Measurements from ENCODE around the gene CREG2.
A peak's percentile ranks its signal among the peaks of the same experiment; 100 is the strongest.

Gene CREG2

GRCh38 chr2:101349893-101350662, 37.2 kb downstream of the CREG2 start:
- peak; percentile 67 for ATAC-seq
- no peaks in the 10 kb centered on the region for H3K9me3 Mint-ChIP-seq
- H3K36me3 Mint-ChIP-seq, result no peaks in the 10 kb centered on the region
- H3K4me3 Mint-ChIP-seq, result no peak overlapping the region
- no peak overlapping the region for H3K27ac Mint-ChIP-seq
- no peak for DNase-seq (ENCODE audit: low spot score in 2 of 2)
- H3K4me1 Mint-ChIP-seq, result no peaks in the 10 kb centered on the region

- Mint-ChIP-seq H3K4me1 (no peaks in the 10 kb centered on the region), H3K4me3 (no peak overlapping the region), H3K9me3 (no peaks in the 10 kb centered on the region), H3K36me3 (no peaks in the 10 kb centered on the region), H3K27ac (no peak overlapping the region)
- ATAC-seq, result no peak
- DNase-seq (ENCODE audit: low spot score in 2 of 2), result no peak
These were observed 38.4 kb downstream of the CREG2 start for GRCh38 chr2:101348883-101349282.

GRCh38 chr2:101346909-101347308, 40.4 kb downstream of the CREG2 start:
- no peak overlapping the region for H3K4me3 Mint-ChIP-seq
- H3K9me3 Mint-ChIP-seq, result no peaks in the 10 kb centered on the region
- peaks cover 7% of the 10 kb centered on the region for H3K4me1 Mint-ChIP-seq
- no peak overlapping the region for H3K27ac Mint-ChIP-seq
- ATAC-seq (no peak), DNase-seq (ENCODE audit: low spot score in 2 of 2) (no peak)
- H3K36me3 Mint-ChIP-seq, result no peaks in the 10 kb centered on the region

- no peak for DNase-seq (ENCODE audit: low spot score in 2 of 2)
- Mint-ChIP-seq H3K4me3 (no peak overlapping the region), H3K4me1 (peaks cover 16% of the 10 kb centered on the region), H3K36me3 (no peaks in the 10 kb centered on the region), H3K9me3 (no peaks in the 10 kb centered on the region), H3K27ac (no peak overlapping the region)
- no peak for ATAC-seq
These were observed 43.2 kb downstream of the CREG2 start for GRCh38 chr2:101344137-101344536.

- Mint-ChIP-seq H3K36me3 (no peaks in the 10 kb centered on the region), H3K4me1 (peaks cover 16% of the 10 kb centered on the region), H3K9me3 (no peaks in the 10 kb centered on the region), H3K27ac (peak overlapping the region; percentile 61), H3K4me3 (no peak overlapping the region)
- no peak for DNase-seq (ENCODE audit: low spot score in 2 of 2)
- no peak for ATAC-seq
These were observed 44.7 kb downstream of the CREG2 start for GRCh38 chr2:101342625-101343008.

- Mint-ChIP-seq H3K9me3 (no peaks in the 10 kb centered on the region), H3K4me1 (peaks cover 16% of the 10 kb centered on the region), H3K27ac (no peak overlapping the region), H3K36me3 (no peaks in the 10 kb centered on the region), H3K4me3 (no peak overlapping the region)
- ATAC-seq (peak; percentile 63), DNase-seq (ENCODE audit: low spot score in 2 of 2) (peak; percentile 61 to 81)
These were observed 45.2 kb downstream of the CREG2 start for GRCh38 chr2:101341901-101342624.

GRCh38 chr2:101341421-101341820, 45.9 kb downstream of the CREG2 start:
- Mint-ChIP-seq H3K36me3 (no peaks in the 10 kb centered on the region), H3K27ac (no peak overlapping the region), H3K9me3 (no peaks in the 10 kb centered on the region), H3K4me3 (no peak overlapping the region), H3K4me1 (peaks cover 16% of the 10 kb centered on the region)
- peak; percentile 57 for ATAC-seq
- DNase-seq (ENCODE audit: low spot score in 2 of 2), result peak in 1 of 2 donors; percentile 59

GRCh38 chr2:101340141-101340551, 47.2 kb downstream of the CREG2 start:
- no peak for ATAC-seq
- H3K4me1 Mint-ChIP-seq, result peaks cover 16% of the 10 kb centered on the region
- H3K36me3 Mint-ChIP-seq, result no peaks in the 10 kb centered on the region
- no peaks in the 10 kb centered on the region for H3K9me3 Mint-ChIP-seq
- no peak overlapping the region for H3K4me3 Mint-ChIP-seq
- no peak for DNase-seq (ENCODE audit: low spot score in 2 of 2)
- H3K27ac Mint-ChIP-seq, result no peak overlapping the region

GRCh38 chr2:101339266-101339880, 47.9 kb downstream of the CREG2 start:
- Mint-ChIP-seq H3K4me3 (no peak overlapping the region), H3K4me1 (peaks cover 16% of the 10 kb centered on the region), H3K9me3 (no peaks in the 10 kb centered on the region), H3K36me3 (no peaks in the 10 kb centered on the region), H3K27ac (no peak overlapping the region)
- DNase-seq (ENCODE audit: low spot score in 2 of 2) (peak in 1 of 2 donors; percentile 15), ATAC-seq (no peak)

- no peaks in the 10 kb centered on the region for H3K36me3 Mint-ChIP-seq
- ATAC-seq (no peak), DNase-seq (ENCODE audit: low spot score in 2 of 2) (no peak)
- H3K9me3 Mint-ChIP-seq, result no peaks in the 10 kb centered on the region
- no peak overlapping the region for H3K27ac Mint-ChIP-seq
- H3K4me3 Mint-ChIP-seq, result no peak overlapping the region
- H3K4me1 Mint-ChIP-seq, result peaks cover 16% of the 10 kb centered on the region
These were observed 49.4 kb downstream of the CREG2 start for GRCh38 chr2:101337877-101338276.

GRCh38 chr2:101332885-101333766, 54.2 kb downstream of the CREG2 start:
- ATAC-seq, result no peak
- no peaks in the 10 kb centered on the region for H3K9me3 Mint-ChIP-seq
- no peaks in the 10 kb centered on the region for H3K4me1 Mint-ChIP-seq
- H3K4me3 Mint-ChIP-seq, result no peak overlapping the region
- no peak overlapping the region for H3K27ac Mint-ChIP-seq
- no peak for DNase-seq (ENCODE audit: low spot score in 2 of 2)
- no peaks in the 10 kb centered on the region for H3K36me3 Mint-ChIP-seq

GRCh38 chr2:101331202-101331601, 56.1 kb downstream of the CREG2 start:
- Mint-ChIP-seq H3K4me3 (peak overlapping the region; percentile 46), H3K9me3 (no peaks in the 10 kb centered on the region), H3K27ac (peak overlapping the region; percentile 80), H3K36me3 (no peaks in the 10 kb centered on the region), H3K4me1 (no peaks in the 10 kb centered on the region)
- ATAC-seq (no peak), DNase-seq (ENCODE audit: low spot score in 2 of 2) (no peak)

GRCh38 chr2:101330253-101330933, 56.9 kb downstream of the CREG2 start:
- peak in 1 of 2 donors; percentile 52 for DNase-seq (ENCODE audit: low spot score in 2 of 2)
- Mint-ChIP-seq H3K27ac (peak overlapping the region; percentile 80), H3K4me1 (no peaks in the 10 kb centered on the region), H3K36me3 (no peaks in the 10 kb centered on the region), H3K4me3 (peak overlapping the region; percentile 46), H3K9me3 (no peaks in the 10 kb centered on the region)
- peak; percentile 63 for ATAC-seq

- Mint-ChIP-seq H3K36me3 (no peaks in the 10 kb centered on the region), H3K4me1 (no peaks in the 10 kb centered on the region), H3K9me3 (no peaks in the 10 kb centered on the region), H3K27ac (no peak overlapping the region), H3K4me3 (no peak overlapping the region)
- DNase-seq (ENCODE audit: low spot score in 2 of 2), result peak in 1 of 2 donors; percentile 46
- peak; percentile 73 for ATAC-seq
These were observed 58.3 kb downstream of the CREG2 start for GRCh38 chr2:101329026-101329425.

Measured in stimulated activated effector memory CD8-positive, alpha-beta T cell treated with anti-CD3 and anti-CD28 coated beads, Interleukin-12 subunit alpha, Interleukin-12 subunit beta, amount 100 ng/mL, for 72 hours (primary cell).